HG03103 (cell line): Measurements from ENCODE around the gene MRPL36.
"Not testable (repeated sequence)": the region's sequence is repeated elsewhere in the genome, so short reads cannot be mapped to it uniquely, and the experiment has no call there.

Source experiments
- ATAC-seq: cut with Tn5 transposase; IDR thresholded peaks from one replicate; pipeline ENCODE4 v1.9.1; 2021; ENCODE audit warnings: low read depth; ENCODE audit not compliant: unreplicated experiment

The MRPL36 gene

GRCh38 chr5:1815881-1816292 lies 16.2 kb upstream of the MRPL36 start:
- no peak for ATAC-seq

DNA sequence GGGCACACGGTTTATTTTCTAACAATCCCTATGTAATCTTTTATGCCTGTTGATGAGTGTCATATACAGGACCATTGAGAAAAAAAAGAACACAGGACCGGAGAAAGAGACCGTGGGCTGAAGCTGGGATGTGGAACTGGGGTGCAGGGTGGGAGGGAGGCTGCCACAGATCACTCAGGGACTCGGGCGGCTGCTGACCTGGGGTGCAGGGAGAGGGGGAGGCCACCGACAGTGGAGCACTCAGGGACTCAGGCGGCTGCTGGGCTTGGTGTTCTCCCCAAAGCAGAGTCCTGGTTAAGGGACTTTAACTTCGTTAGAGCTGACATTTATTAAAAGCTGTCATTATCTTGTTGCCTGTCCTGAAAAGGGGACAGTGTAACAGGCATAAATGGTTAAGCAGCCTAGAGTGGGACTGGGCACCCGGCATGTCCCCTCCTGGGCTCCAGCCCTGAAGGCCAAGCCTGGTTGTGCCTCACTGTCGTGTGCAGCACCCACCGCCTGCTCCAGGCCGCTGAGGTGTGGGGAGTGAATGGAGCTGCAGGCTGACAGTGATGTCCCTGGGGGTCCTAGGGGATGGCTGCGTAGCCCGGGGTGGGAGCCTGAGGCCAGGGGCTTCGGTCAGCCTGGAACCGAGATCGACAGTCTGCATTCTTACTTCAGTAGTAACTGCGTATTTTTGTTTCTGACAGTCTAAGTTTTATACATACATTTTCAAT lies 15.6 kb upstream of the MRPL36 start:
- no peak for ATAC-seq

- ATAC-seq: no peak
Measured at GRCh38 chr5:1814183-1815020, 14.8 kb upstream of the MRPL36 start.

GRCh38 chr5:1810581-1811101 lies 11.0 kb upstream of the MRPL36 start:
- ATAC-seq: no peak

GRCh38 chr5:1809416-1810035 lies 9.9 kb upstream of the MRPL36 start:
- no peak for ATAC-seq

GRCh38 chr5:1808439-1808838 lies 8.8 kb upstream of the MRPL36 start:
- ATAC-seq: no peak

GRCh38 chr5:1807451-1808185 lies 8.0 kb upstream of the MRPL36 start:
- ATAC-seq: no peak

- ATAC-seq: no peak
Measured at GRCh38 chr5:1806974-1807373, 7.3 kb upstream of the MRPL36 start.

GRCh38 chr5:1806199-1806598 lies 6.6 kb upstream of the MRPL36 start:
- ATAC-seq: no peak

- ATAC-seq: no peak
Measured at GRCh38 chr5:1805736-1806135, 6.1 kb upstream of the MRPL36 start.

DNA sequence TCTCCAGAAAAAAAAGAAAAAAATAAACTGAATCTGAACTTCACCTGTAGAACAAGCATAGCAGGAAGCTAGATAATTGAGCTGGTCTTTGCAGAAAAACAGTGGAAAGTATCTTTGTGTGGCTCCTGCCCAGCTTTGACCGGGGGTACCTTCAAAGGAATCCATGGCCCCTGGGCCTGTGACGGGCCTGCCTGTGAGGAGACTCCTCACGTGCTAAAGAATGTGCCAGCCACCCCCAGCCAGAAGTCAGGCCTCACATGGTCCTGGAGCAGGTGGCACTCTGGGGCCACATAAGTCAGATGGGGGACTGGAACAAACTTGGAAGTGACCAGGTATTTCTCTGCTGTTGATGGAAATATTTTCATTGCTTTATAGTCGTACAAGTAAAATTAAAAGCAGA lies 5.7 kb upstream of the MRPL36 start:
- no peak for ATAC-seq

DNA sequence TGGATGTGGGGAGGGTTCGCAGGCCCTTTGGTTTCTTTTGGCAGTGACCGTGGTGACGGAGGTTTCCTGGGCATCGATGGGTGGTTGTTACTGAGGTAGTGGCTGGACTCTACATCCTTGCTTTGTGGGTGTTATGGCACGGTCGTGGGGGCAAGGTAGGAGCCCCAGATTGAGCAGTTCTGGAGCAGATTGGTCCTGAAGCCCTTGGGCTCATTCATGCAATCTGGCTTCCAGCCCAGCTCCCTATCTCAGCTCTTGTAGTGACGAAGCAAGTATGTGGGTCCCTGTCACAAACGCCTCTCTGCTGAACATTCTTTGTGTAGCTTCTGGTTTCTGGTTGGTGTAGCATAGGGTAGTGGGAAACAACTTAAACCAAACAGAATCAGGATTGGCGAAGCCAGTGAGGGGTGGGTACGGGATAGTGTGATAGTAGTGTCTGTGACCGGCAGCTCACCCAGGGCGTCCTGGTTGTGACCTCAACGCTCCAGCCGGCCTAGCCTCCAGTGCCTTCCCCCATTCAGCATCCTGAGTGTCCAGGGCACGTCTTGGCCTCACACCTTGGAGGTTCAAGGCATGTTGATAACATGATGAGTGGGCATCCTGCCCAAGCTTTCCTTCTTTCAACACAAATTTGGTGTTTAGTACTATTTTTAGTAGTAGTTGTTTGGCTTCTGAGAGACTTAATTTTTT lies 4.5 kb upstream of the MRPL36 start:
- no peak for ATAC-seq

DNA sequence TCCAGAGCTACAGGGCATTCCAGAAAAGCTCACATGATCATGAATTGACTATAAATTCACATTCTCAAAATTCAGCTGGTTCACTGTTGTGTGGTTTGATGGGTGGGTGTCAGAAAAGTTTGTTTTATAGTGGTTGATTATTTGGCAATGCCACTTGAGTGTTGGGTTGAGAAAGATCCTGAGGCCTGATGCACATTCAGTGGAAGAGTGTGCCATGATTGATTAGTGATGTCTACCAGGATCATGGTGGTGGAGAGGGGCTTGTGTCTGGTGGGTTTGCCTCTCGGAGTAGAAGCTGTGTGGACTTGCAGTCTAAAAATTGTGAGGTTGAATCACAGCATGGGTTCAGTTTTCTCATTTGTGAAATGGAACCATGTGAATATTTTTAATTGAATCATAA lies 3.6 kb upstream of the MRPL36 start:
- ATAC-seq: no peak

GRCh38 chr5:1801967-1802295 lies 2.3 kb upstream of the MRPL36 start:
- no peak for ATAC-seq

GRCh38 chr5:1801222-1801966 lies 1.8 kb upstream of the MRPL36 start, which contains the start of gene NDUFS6:
TSS of gene NDUFS6 (plus strand) at chr5:1801407. CDS start at chr5:1801418, 11 bp downstream.
- ATAC-seq: peak; percentile 49

GRCh38 chr5:1800472-1801221 lies 1.0 kb upstream of the MRPL36 start:
- peak; percentile 35 for ATAC-seq

- peak; percentile 10 for ATAC-seq
Measured at GRCh38 chr5:1799110-1799601, 481 bp downstream of the MRPL36 start.

- ATAC-seq: not testable (repeated sequence)
Measured at GRCh38 chr5:1798589-1798988, 1.0 kb downstream of the MRPL36 start.
